ENCODE results near the gene PCDH10. TPM values are rescaled to one million over a fixed set of nuclear protein-coding genes. Genes with fewer than 3 reads are reported as not detected.

Gene PCDH10
- total RNA-seq, 1 donor from 2014 or later = 14.6 TPM

DNA sequence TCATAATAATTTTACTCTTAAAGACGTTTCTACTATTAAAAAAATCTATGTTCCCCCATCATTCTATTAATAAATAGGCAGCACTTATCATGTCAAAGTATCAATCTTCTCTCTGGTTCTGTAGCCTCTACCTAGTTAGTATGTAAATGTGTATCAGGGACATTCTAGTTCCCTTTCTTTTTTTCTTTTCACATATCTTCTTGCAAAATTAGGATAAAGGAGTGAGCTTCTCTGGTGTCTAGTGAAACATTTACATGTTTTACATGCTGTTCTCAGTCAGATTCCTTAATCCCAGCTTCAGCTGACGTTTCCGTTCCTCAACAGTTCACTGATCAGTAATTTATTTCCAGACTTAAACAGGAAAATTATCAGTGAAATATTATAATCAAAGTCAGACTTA lies 11.8 kb downstream of the PCDH10 start:
- Mint-ChIP-seq H3K4me3 (ENCODE audit: unreplicated experiment) (no peak overlapping the region), H3K9me3 (ENCODE audit: unreplicated experiment) (no peaks in the 10 kb centered on the region), H3K36me3 (ENCODE audit: unreplicated experiment) (no peaks in the 10 kb centered on the region), H3K27ac (ENCODE audit: unreplicated experiment) (no peak overlapping the region), H3K4me1 (ENCODE audit: unreplicated experiment) (peaks cover 3% of the 10 kb centered on the region), H3K27me3 (ENCODE audit: unreplicated experiment) (no peaks in the 10 kb centered on the region)
- TF ChIP-seq, protein P1, sequence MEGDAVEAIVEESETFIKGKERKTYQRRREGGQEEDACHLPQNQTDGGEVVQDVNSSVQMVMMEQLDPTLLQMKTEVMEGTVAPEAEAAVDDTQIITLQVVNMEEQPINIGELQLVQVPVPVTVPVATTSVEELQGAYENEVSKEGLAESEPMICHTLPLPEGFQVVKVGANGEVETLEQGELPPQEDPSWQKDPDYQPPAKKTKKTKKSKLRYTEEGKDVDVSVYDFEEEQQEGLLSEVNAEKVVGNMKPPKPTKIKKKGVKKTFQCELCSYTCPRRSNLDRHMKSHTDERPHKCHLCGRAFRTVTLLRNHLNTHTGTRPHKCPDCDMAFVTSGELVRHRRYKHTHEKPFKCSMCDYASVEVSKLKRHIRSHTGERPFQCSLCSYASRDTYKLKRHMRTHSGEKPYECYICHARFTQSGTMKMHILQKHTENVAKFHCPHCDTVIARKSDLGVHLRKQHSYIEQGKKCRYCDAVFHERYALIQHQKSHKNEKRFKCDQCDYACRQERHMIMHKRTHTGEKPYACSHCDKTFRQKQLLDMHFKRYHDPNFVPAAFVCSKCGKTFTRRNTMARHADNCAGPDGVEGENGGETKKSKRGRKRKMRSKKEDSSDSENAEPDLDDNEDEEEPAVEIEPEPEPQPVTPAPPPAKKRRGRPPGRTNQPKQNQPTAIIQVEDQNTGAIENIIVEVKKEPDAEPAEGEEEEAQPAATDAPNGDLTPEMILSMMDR (IDR thresholded peaks at IDR 0.05) = no peak
- DNase-seq (ENCODE audit: extremely low spot score, unreplicated experiment) = no peak

- Mint-ChIP-seq H3K36me3 (ENCODE audit: unreplicated experiment) (no peaks in the 10 kb centered on the region), H3K4me3 (ENCODE audit: unreplicated experiment) (no peak overlapping the region), H3K27ac (ENCODE audit: unreplicated experiment) (no peak overlapping the region), H3K27me3 (ENCODE audit: unreplicated experiment) (no peaks in the 10 kb centered on the region), H3K9me3 (ENCODE audit: unreplicated experiment) (no peaks in the 10 kb centered on the region), H3K4me1 (ENCODE audit: unreplicated experiment) (no peaks in the 10 kb centered on the region)
- TF ChIP-seq, protein P1 (IDR thresholded peaks at IDR 0.05) = no peak
- DNase-seq (ENCODE audit: extremely low spot score, unreplicated experiment) = no peak
Measured at GRCh38 chr4:133161570-133162295, 12.6 kb downstream of the PCDH10 start.

DNA sequence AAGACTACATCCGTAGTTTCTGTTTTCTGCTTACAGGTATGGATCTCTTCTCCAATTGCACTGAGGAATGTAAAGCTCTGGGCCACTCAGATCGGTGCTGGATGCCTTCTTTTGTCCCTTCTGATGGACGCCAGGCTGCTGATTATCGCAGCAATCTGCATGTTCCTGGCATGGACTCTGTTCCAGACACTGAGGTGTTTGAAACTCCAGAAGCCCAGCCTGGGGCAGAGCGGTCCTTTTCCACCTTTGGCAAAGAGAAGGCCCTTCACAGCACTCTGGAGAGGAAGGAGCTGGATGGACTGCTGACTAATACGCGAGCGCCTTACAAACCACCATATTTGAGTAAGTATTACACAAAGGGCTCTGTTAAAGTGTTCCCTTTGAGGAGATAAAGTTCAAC lies 13.8 kb downstream of the PCDH10 start:
- no peak overlapping the region for H3K27ac Mint-ChIP-seq (ENCODE audit: unreplicated experiment)
- no peak overlapping the region for H3K4me3 Mint-ChIP-seq (ENCODE audit: unreplicated experiment)
- no peaks in the 10 kb centered on the region for H3K4me1 Mint-ChIP-seq (ENCODE audit: unreplicated experiment)
- no peak for DNase-seq (ENCODE audit: extremely low spot score, unreplicated experiment)
- no peaks in the 10 kb centered on the region for H3K27me3 Mint-ChIP-seq (ENCODE audit: unreplicated experiment)
- TF ChIP-seq, protein P1 (IDR thresholded peaks at IDR 0.05) = no peak
- H3K36me3 Mint-ChIP-seq (ENCODE audit: unreplicated experiment) = no peaks in the 10 kb centered on the region
- H3K9me3 Mint-ChIP-seq (ENCODE audit: unreplicated experiment) = no peaks in the 10 kb centered on the region

- Mint-ChIP-seq H3K36me3 (ENCODE audit: unreplicated experiment) (no peaks in the 10 kb centered on the region), H3K9me3 (ENCODE audit: unreplicated experiment) (no peaks in the 10 kb centered on the region), H3K27ac (ENCODE audit: unreplicated experiment) (peak overlapping the region; percentile 87), H3K4me1 (ENCODE audit: unreplicated experiment) (peaks cover 28% of the 10 kb centered on the region), H3K27me3 (ENCODE audit: unreplicated experiment) (no peaks in the 10 kb centered on the region), H3K4me3 (ENCODE audit: unreplicated experiment) (peak overlapping the region; percentile 40)
- TF ChIP-seq, protein P1 (IDR thresholded peaks at IDR 0.05) = no peak
- DNase-seq (ENCODE audit: extremely low spot score, unreplicated experiment) = no peak
Measured at GRCh38 chr4:133178956-133179355, 29.9 kb downstream of the PCDH10 start.

DNA sequence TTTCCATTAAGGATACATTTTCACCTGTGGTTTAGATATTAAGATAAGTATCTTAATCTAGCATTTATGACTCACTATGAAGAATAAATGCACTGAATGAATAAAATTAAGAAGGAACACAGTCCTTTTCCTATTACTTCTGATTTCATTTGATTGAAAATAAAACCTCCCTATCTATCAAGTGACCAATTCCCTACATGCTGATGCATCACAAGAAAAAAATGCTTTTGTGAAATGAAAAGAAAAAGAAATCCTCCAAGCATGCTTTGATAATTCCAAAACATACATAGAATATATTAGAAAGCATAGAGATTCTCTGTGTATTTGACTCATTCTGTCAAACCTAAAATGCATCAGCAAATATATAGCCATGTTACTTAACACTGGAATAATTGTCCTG lies 37.1 kb downstream of the PCDH10 start:
- Mint-ChIP-seq H3K27me3 (ENCODE audit: unreplicated experiment) (no peaks in the 10 kb centered on the region), H3K9me3 (ENCODE audit: unreplicated experiment) (no peaks in the 10 kb centered on the region), H3K4me1 (ENCODE audit: unreplicated experiment) (peaks cover 26% of the 10 kb centered on the region), H3K4me3 (ENCODE audit: unreplicated experiment) (no peak overlapping the region), H3K36me3 (ENCODE audit: unreplicated experiment) (no peaks in the 10 kb centered on the region), H3K27ac (ENCODE audit: unreplicated experiment) (peak overlapping the region; percentile 71)
- TF ChIP-seq, protein P1 (IDR thresholded peaks at IDR 0.05) = no peak
- DNase-seq (ENCODE audit: extremely low spot score, unreplicated experiment) = no peak
